H1 (cell line): ENCODE data around the gene JMJD1C. TPM values are rescaled to one million over a fixed set of nuclear protein-coding genes. Genes with fewer than 3 reads are reported as not detected.

ENCODE experiments used
- CTCF ChIA-PET: fragments of 300-600 bp; sonication (Branson Sonifier 250); formaldehyde crosslinking; loops from one replicate; lab custom pipeline; 2021; ENCODE audit not compliant: partially characterized antibody; lab: Charles Lee
- POLR2A ChIA-PET: fragments of 300-600 bp; sonication (Branson Sonifier 250); formaldehyde crosslinking; loops from one replicate; lab custom pipeline; 2021; ENCODE audit warnings: inconsistent platforms; ENCODE audit not compliant: partially characterized antibody; lab: Charles Lee
- DNase-seq, 2 experiments: peaks; one replicate each; pipeline versions ENCODE4 v3.0.0 to v3.0.0-alpha.2; 2010 to 2022; ENCODE audit warnings: low spot score in 2 of 2, low read depth in 1 of 2, mixed read lengths in 1 of 2
- FAIRE-seq: peaks from 2 replicates; lab custom pipeline; 2011; peaks lifted over from hg19 to GRCh38; lab: Jason Lieb, UNC
- H2AFZ ChIP-seq: 2 replicates; pipeline ENCODE4 v1.8.1; 2012; ENCODE audit warnings: low read length, inconsistent platforms
- H2AK5ac ChIP-seq: 2 replicates; pipeline ENCODE4 v1.6.1; 2013; ENCODE audit warnings: low read depth, low read length
- H2BK120ac ChIP-seq: replicated peaks from 2 replicates; pipeline ENCODE3; 2013; ENCODE audit warnings: low read depth, low read length, inconsistent platforms
- H2BK12ac ChIP-seq: 2 replicates; pipeline ENCODE4 v1.6.1; 2013; ENCODE audit warnings: low read depth, low read length
- H2BK15ac ChIP-seq: 2 replicates; pipeline ENCODE4 v1.6.1; 2013; ENCODE audit warnings: low read length
- H2BK20ac ChIP-seq: 2 replicates; pipeline ENCODE4 v1.6.1; 2013; ENCODE audit warnings: low read length
- H2BK5ac ChIP-seq: 2 replicates; pipeline ENCODE4 v1.6.1; 2013; ENCODE audit warnings: low read depth, low read length
- H3K14ac ChIP-seq: 2 replicates; pipeline ENCODE4 v1.6.1; 2013; ENCODE audit warnings: inconsistent platforms; ENCODE audit not compliant: insufficient read length
- H3K18ac ChIP-seq: 2 replicates; pipeline ENCODE4 v1.6.1; 2013; ENCODE audit warnings: low read length; ENCODE audit errors: extremely low read depth
- H3K23ac ChIP-seq: 2 replicates; pipeline ENCODE4 v1.6.1; 2013; ENCODE audit warnings: inconsistent platforms; ENCODE audit not compliant: insufficient read length
- H3K23me2 ChIP-seq: 2 replicates; pipeline ENCODE4 v1.6.1; 2013; ENCODE audit warnings: low read depth, low read length
- H3K27ac ChIP-seq: 2 replicates; pipeline ENCODE4 v1.6.1; 2011; ENCODE audit warnings: low read depth, low read length, inconsistent platforms
- H3K27me3 ChIP-seq, 4 experiments: replicated peaks in 1 of 4; 1 replicate in 1 of 4; 2 replicates in 3 of 4; pipeline versions ENCODE4 v1.6.1 to v1.8.1; 2011 to 2013; ENCODE audit warnings: low read length in 3 of 4, mild to moderate bottlenecking in 3 of 4, inconsistent platforms in 2 of 4, mixed read lengths in 2 of 4, moderate library complexity in 1 of 4; ENCODE audit not compliant: control insufficient read depth in 3 of 4, insufficient read depth in 3 of 4; ENCODE audit errors: extremely low read depth in 1 of 4
- H3K36me3 ChIP-seq, 4 experiments: 2 replicates each; pipeline versions ENCODE4 v1.6.1 to v1.8.1; 2011 to 2013; ENCODE audit warnings: mild to moderate bottlenecking in 4 of 4, low read length in 3 of 4, moderate library complexity in 2 of 4, control low read depth in 1 of 4, inconsistent platforms in 1 of 4; ENCODE audit not compliant: insufficient read depth in 4 of 4, control insufficient read depth in 2 of 4
- H3K4ac ChIP-seq: replicated peaks from 2 replicates; pipeline ENCODE3; 2013; ENCODE audit warnings: low read length, low read depth, mixed read lengths, inconsistent platforms; ENCODE audit not compliant: insufficient read length
- H3K4me1 ChIP-seq, 4 experiments: replicated peaks in 1 of 4; 1 replicate in 1 of 4; 2 replicates in 3 of 4; pipeline versions ENCODE4 v1.6.1 to v1.8.1; 2011 to 2013; ENCODE audit warnings: low read length in 3 of 4, inconsistent platforms in 2 of 4, mixed read lengths in 1 of 4; ENCODE audit not compliant: insufficient read depth in 4 of 4, control insufficient read depth in 3 of 4
- H3K4me2 ChIP-seq, 2 experiments: 2 replicates each; pipeline versions ENCODE4 v1.6.1 to v1.8.1; 2011 to 2013; ENCODE audit warnings: low read depth in 2 of 2, low read length in 2 of 2, control low read depth in 1 of 2, inconsistent platforms in 1 of 2, mild to moderate bottlenecking in 1 of 2; ENCODE audit not compliant: insufficient read depth in 1 of 2
- H3K4me3 ChIP-seq, 4 experiments: fragments of 200-600, 300-600 bp in 1 of 4; sonication (generic), shearing (Covaris generic), sonication (Bioruptor Twin) in 1 of 4; 2 replicates each; pipeline versions ENCODE4 v1.5.1 to v1.8.1; 2011 to 2016; ENCODE audit warnings: low read length in 4 of 4, low read depth in 3 of 4, control low read depth in 2 of 4, inconsistent platforms in 2 of 4, mild to moderate bottlenecking in 2 of 4, mixed read lengths in 1 of 4, moderate library complexity in 1 of 4; ENCODE audit not compliant: insufficient read depth in 2 of 4; ENCODE audit errors: extremely low read depth in 1 of 4
- H3K56ac ChIP-seq: replicated peaks from 2 replicates; pipeline ENCODE3; 2013; ENCODE audit warnings: low read depth, mild to moderate bottlenecking, mixed read lengths, low read length, inconsistent platforms; ENCODE audit not compliant: insufficient read length
- H3K79me1 ChIP-seq: 2 replicates; pipeline ENCODE4 v1.6.1; 2013; ENCODE audit warnings: low read depth, low read length, control low read depth
- H3K79me2 ChIP-seq, 2 experiments: 2 replicates each; pipeline versions ENCODE4 v1.6.1 to v1.8.1; 2012 to 2013; ENCODE audit warnings: low read length in 2 of 2, mild to moderate bottlenecking in 2 of 2, inconsistent platforms in 1 of 2; ENCODE audit not compliant: insufficient read depth in 2 of 2, control insufficient read depth in 1 of 2
- H3K9ac ChIP-seq, 4 experiments: replicated peaks in 1 of 4; 1 replicate in 1 of 4; 2 replicates in 3 of 4; pipeline versions ENCODE4 v1.6.1 to v1.8.1; 2011 to 2013; ENCODE audit warnings: low read depth in 3 of 4, low read length in 3 of 4, control low read depth in 2 of 4, mild to moderate bottlenecking in 2 of 4, moderate library complexity in 2 of 4, inconsistent platforms in 1 of 4; ENCODE audit errors: extremely low read depth in 1 of 4
- H3K9me3 ChIP-seq, 2 experiments: 2 replicates each; pipeline versions ENCODE4 v1.6.1 to v1.8.1; 2012 to 2013; ENCODE audit warnings: mild to moderate bottlenecking in 2 of 2, moderate library complexity in 2 of 2, control low read depth in 1 of 2, inconsistent platforms in 1 of 2, low read depth in 1 of 2, low read length in 1 of 2, mixed read lengths in 1 of 2; ENCODE audit not compliant: insufficient read depth in 2 of 2
- H4K20me1 ChIP-seq, 2 experiments: replicated peaks in 1 of 2; 2 replicates each; pipeline versions ENCODE3 to v1.8.1; 2011 to 2013; ENCODE audit warnings: inconsistent platforms in 2 of 2, low read length in 2 of 2, mild to moderate bottlenecking in 1 of 2; ENCODE audit not compliant: insufficient read depth in 2 of 2, control insufficient read depth in 1 of 2
- H4K5ac ChIP-seq: 2 replicates; pipeline ENCODE4 v1.6.1; 2013; ENCODE audit warnings: low read length, low read depth, mixed read lengths, inconsistent platforms; ENCODE audit not compliant: insufficient read length
- H4K8ac ChIP-seq: 2 replicates; pipeline ENCODE4 v1.8.0; 2013; ENCODE audit warnings: mild to moderate bottlenecking, moderate library complexity, low read length, inconsistent platforms; ENCODE audit not compliant: insufficient read depth; ENCODE audit errors: extremely low read depth
- H4K91ac ChIP-seq: replicated peaks from 2 replicates; pipeline ENCODE3; 2013; ENCODE audit warnings: low read length, mixed read lengths, inconsistent platforms; ENCODE audit not compliant: insufficient read length
- BRCA1 ChIP-seq: IDR thresholded peaks from 2 replicates; pipeline ENCODE4 v1.6.1; 2012; ENCODE audit warnings: low read depth, low read length, improper control_type of control experiment
- CREB1 ChIP-seq: IDR thresholded peaks from 2 replicates; pipeline ENCODE4 v1.6.1; 2012; ENCODE audit warnings: inconsistent platforms
- EGR1 ChIP-seq: IDR thresholded peaks from 2 replicates; pipeline ENCODE4 v1.6.1; 2011; ENCODE audit warnings: low read depth, low read length, borderline replicate concordance
- FOSL1 ChIP-seq: IDR thresholded peaks from 2 replicates; pipeline ENCODE4 v1.6.1; 2011; ENCODE audit warnings: mild to moderate bottlenecking, low read depth, low read length, moderate library complexity; ENCODE audit not compliant: insufficient read depth
- MAFK ChIP-seq: IDR thresholded peaks from 2 replicates; pipeline ENCODE4 v1.6.1; 2012; ENCODE audit warnings: low read depth, mild to moderate bottlenecking, improper control_type of control experiment, low read length
- NANOG ChIP-seq: IDR thresholded peaks from 2 replicates; pipeline ENCODE4 v1.6.1; 2011; ENCODE audit warnings: low read length, low read depth, mild to moderate bottlenecking, inconsistent platforms; ENCODE audit not compliant: insufficient read depth, poor library complexity, severe bottlenecking
- SP4 ChIP-seq: IDR thresholded peaks from 2 replicates; pipeline ENCODE4 v1.6.1; 2012; ENCODE audit warnings: low read length, inconsistent platforms
- TAF7 ChIP-seq: optimal IDR thresholded peaks from 2 replicates; pipeline ENCODE3; 2011; ENCODE audit warnings: low read depth, mild to moderate bottlenecking, inconsistent platforms, low read length, moderate library complexity, borderline replicate concordance
- TCF12 ChIP-seq: IDR thresholded peaks from 2 replicates; pipeline ENCODE4 v1.6.1; 2011; ENCODE audit warnings: low read depth, mild to moderate bottlenecking, low read length
- WGBS, 2 experiments: shearing (Covaris generic) in 1 of 2; methylation state at CpG; one replicate each; pipeline versions ENCODE4 v1.1.6 to v1.1.7; 2013 to 2015; ENCODE audit warnings: low lambda C conversion rate in 2 of 2, mixed read lengths in 2 of 2, inconsistent platforms in 1 of 2, low coverage in 1 of 2, missing lambda C conversion rate in 1 of 2; ENCODE audit not compliant: insufficient replicate concordance in 2 of 2, insufficient coverage in 1 of 2, insufficient read length in 1 of 2; ENCODE audit errors: extremely low coverage in 1 of 2, missing lambda C conversion rate in 1 of 2; 5-methylcytosine and 5-hydroxymethylcytosine counted together
- polyA plus RNA-seq, 7 experiments: library from polyadenylated mRNA; depleted of rRNA in 3 of 7; stranded (reverse) in 5 of 7; unstranded in 2 of 7; fragments of >200 nt in 5 of 7; fragments of 200-250 nt in 2 of 7; gene quantifications; 1 replicate in 5 of 7; 2 replicates in 1 of 7; 4 replicates in 1 of 7; pipeline versions ENCODE4 v1.2.1 to v1.2.3, GENCODE V29; 2011 to 2013; ENCODE audit warnings: missing spikeins in 2 of 7, mixed read lengths in 2 of 7
- total RNA-seq: library from RNA; stranded (reverse); fragmentation: NEBNext Ultra II Directional; extraction: Animal tissue kit (Norgen Biotek cat#: 25700); gene quantifications from 2 replicates; pipeline ENCODE4 v1.2.1, GENCODE V29; 2021

The JMJD1C gene
- total and polyA plus RNA-seq, 2 of the 8 experiments (the other 6 are each of a cell fraction or from before 2014, with no cell fraction given), result 54.5 to 210 TPM

GRCh38 chr10:63247771-63248170 lies 218.0 kb downstream of the JMJD1C start:
- CTCF ChIA-PET, result no interaction called here
- Histone ChIP-seq H2BK12ac (no peak overlapping the region), H2AFZ (no peak overlapping the region), H3K4ac (no peak overlapping the region), H2BK120ac (no peak overlapping the region), H3K14ac (no peak overlapping the region), H3K4me2 (no peak overlapping the region), H2AK5ac (no peak overlapping the region), H4K91ac (no peak overlapping the region), H3K36me3 (peaks cover 0 to 15% (median 1%) of the 10 kb centered on the region in 4 experiments; a peak in 3 of 8 replicates), H4K20me1 (peaks cover 24 to 26% of the 10 kb centered on the region in 2 experiments), H2BK15ac (no peak overlapping the region), H2BK20ac (no peak overlapping the region), H3K23ac (no peak overlapping the region), H2BK5ac (no peak overlapping the region), H3K9ac (no peak overlapping the region), H4K8ac (no peak overlapping the region), H3K27me3 (no peaks in the 10 kb centered on the region)
- POLR2A ChIA-PET, result interaction anchor here (1.2 to 1.4 kb wide), 2 partner anchors 10 to 15 kb away, joined by 5 to 6 read pairs; no protein-coding TSS in a partner anchor
- whole genome bisulfite sequencing, 2 experiments, result 97% methylated on average over 4 of the region's 4 CpGs; no CpG with 5 or more reads in 1 of the 2 experiments
- no peak for DNase-seq
- TF ChIP-seq EGR1, result no peak
- TF ChIP-seq TAF7, result no peak
- TF ChIP-seq FOSL1, result no peak
- no peak for TF ChIP-seq BRCA1
- TF ChIP-seq TCF12, result no peak
- TF ChIP-seq MAFK, result no peak
- no peak for TF ChIP-seq NANOG
- TF ChIP-seq CREB1, result no peak
- TF ChIP-seq SP4, result no peak
- TF ChIP-seq, all 59 proteins: peak for 0
- H3K9me3 ChIP-seq, result no peaks in the 10 kb centered on the region; a peak in 1 of 4 replicates
- no peak overlapping the region for H3K18ac ChIP-seq
- 0 out of 2 replicates have a peak, but pooled peaks cover 2% of the 10 kb centered on the region for H3K23me2 ChIP-seq
- FAIRE-seq, result no peak
- no peak overlapping the region for H3K27ac ChIP-seq
- no peak overlapping the region for H3K4me3 ChIP-seq
- H3K4me1 ChIP-seq, result peaks cover 0 to 5% (median 4%) of the 10 kb centered on the region in 4 experiments; a peak in 5 of 7 replicates
- no peaks in the 10 kb centered on the region for H3K79me1 ChIP-seq
- no peak overlapping the region for H4K5ac ChIP-seq
- H3K56ac ChIP-seq, result no peak overlapping the region
- peaks cover 55 to 100% of the 10 kb centered on the region in 2 experiments for H3K79me2 ChIP-seq
